HEK293 (cell line): ENCODE results near the gene EMILIN1.

Experiments used
- CTCF ChIA-PET: fragments of 350-600 bp; formaldehyde crosslinking; extraction: SDS; loops from one replicate; lab custom pipeline; 2021; ENCODE audit warnings: antibody characterized with exemption; lab: Yijun Ruan, JAX
- POLR2A ChIA-PET: fragments of 300-600 bp; formaldehyde crosslinking; extraction: SDS; loops from one replicate; lab custom pipeline; 2020; ENCODE audit warnings: antibody characterized with exemption, inconsistent platforms; lab: Yijun Ruan, JAX
- H3K27ac ChIP-seq: fragments of 200-500 bp; sonication (Bioruptor generic); 2 replicates; pipeline ENCODE4 v1.5.1; 2014; ENCODE audit warnings: low read depth, low read length, control low read depth, inconsistent platforms; ENCODE audit errors: extremely low read depth
- H3K36me3 ChIP-seq, 2 experiments: fragments of 200-500 bp in 1 of 2; sonication (Bioruptor generic) in 1 of 2; 1 replicate in 1 of 2; 2 replicates in 1 of 2; pipeline ENCODE4 v1.5.1; 2014 to 2017; ENCODE audit warnings: inconsistent platforms in 2 of 2, low read length in 2 of 2; ENCODE audit not compliant: control insufficient read depth in 2 of 2, insufficient read depth in 1 of 2
- H3K4me1 ChIP-seq: fragments of 200-500 bp; sonication (Bioruptor generic); 2 replicates; pipeline ENCODE4 v1.5.1; 2014; ENCODE audit warnings: mild to moderate bottlenecking, low read length, inconsistent platforms; ENCODE audit not compliant: control insufficient read depth, insufficient read depth
- H3K4me3 ChIP-seq: 2 replicates; pipeline ENCODE4 v1.5.1; 2011; ENCODE audit warnings: low read depth, mild to moderate bottlenecking, control low read depth, low read length, moderate library complexity
- H3K9me3 ChIP-seq: fragments of 200-500 bp; sonication (Bioruptor generic); 2 replicates; pipeline ENCODE4 v1.5.1; 2014; ENCODE audit warnings: low read depth, low read length, inconsistent platforms; ENCODE audit not compliant: control insufficient read depth, insufficient read depth
- EGR2 ChIP-seq: fragments of 450-650 bp; formaldehyde crosslinking; IDR thresholded peaks from 2 replicates; pipeline ENCODE4 v1.5.1; 2016; ENCODE audit warnings: low read depth, missing biosample characterization, missing genetic modification characterization
- GLI4 ChIP-seq: fragments of 450-650 bp; formaldehyde crosslinking; IDR thresholded peaks from 2 replicates; pipeline ENCODE4 v1.5.1; 2016; ENCODE audit warnings: missing biosample characterization, missing genetic modification characterization
- GLIS1 ChIP-seq: fragments of 450-650 bp; formaldehyde crosslinking; IDR thresholded peaks from 2 replicates; pipeline ENCODE4 v1.5.1; 2016; ENCODE audit warnings: missing biosample characterization, missing genetic modification characterization
- GLIS2 ChIP-seq: fragments of 450-650 bp; formaldehyde crosslinking; IDR thresholded peaks from 2 replicates; pipeline ENCODE4 v1.5.1; 2016; ENCODE audit warnings: missing biosample characterization, missing genetic modification characterization
- MEIS1 ChIP-seq: sonication (generic); formaldehyde crosslinking; IDR thresholded peaks from 2 replicates; pipeline ENCODE4 v1.8.1; 2022; ENCODE audit warnings: missing genetic modification reagents, mild to moderate bottlenecking, borderline replicate concordance
- PRDM1 ChIP-seq: fragments of 450-650 bp; formaldehyde crosslinking; IDR thresholded peaks from 2 replicates; pipeline ENCODE4; 2016; ENCODE audit warnings: missing biosample characterization, missing genetic modification characterization
- PRDM10 ChIP-seq: fragments of 450-650 bp; formaldehyde crosslinking; IDR thresholded peaks from 2 replicates; pipeline ENCODE4 v1.5.1; 2016; ENCODE audit warnings: missing biosample characterization, missing genetic modification characterization
- PRDM2 ChIP-seq: fragments of 450-650 bp; formaldehyde crosslinking; IDR thresholded peaks from 2 replicates; pipeline ENCODE4 v1.5.1; 2016; ENCODE audit warnings: missing biosample characterization, missing genetic modification characterization, borderline replicate concordance
- REPIN1 ChIP-seq: fragments of 450-650 bp; formaldehyde crosslinking; IDR thresholded peaks from 2 replicates; pipeline ENCODE4 v1.5.1; 2017; ENCODE audit warnings: missing biosample characterization, missing genetic modification characterization, low read depth
- SP3 ChIP-seq: fragments of 450-650 bp; formaldehyde crosslinking; IDR thresholded peaks from 2 replicates; pipeline ENCODE4 v1.5.1; 2016; ENCODE audit warnings: missing biosample characterization, missing genetic modification characterization
- ZBTB20 ChIP-seq: fragments of 450-650 bp; formaldehyde crosslinking; IDR thresholded peaks from 2 replicates; pipeline ENCODE4 v1.5.1; 2016; ENCODE audit warnings: missing biosample characterization, missing genetic modification characterization
- ZFHX2 ChIP-seq: fragments of 450-650 bp; formaldehyde crosslinking; conservative IDR thresholded peaks from 2 replicates; pipeline ENCODE4 v1.5.1; 2016; ENCODE audit warnings: missing biosample characterization, missing genetic modification characterization
- ZFP3 ChIP-seq: fragments of 450-650 bp; formaldehyde crosslinking; IDR thresholded peaks from 2 replicates; pipeline ENCODE4 v1.5.1; 2016; ENCODE audit warnings: low read depth, missing biosample characterization, missing genetic modification characterization
- ZIC2 ChIP-seq: fragments of 450-650 bp; formaldehyde crosslinking; IDR thresholded peaks from 2 replicates; pipeline ENCODE4 v1.5.1; 2016; ENCODE audit warnings: missing biosample characterization, missing genetic modification characterization
- ZNF121 ChIP-seq: fragments of 450-650 bp; formaldehyde crosslinking; IDR thresholded peaks from 2 replicates; pipeline ENCODE4 v1.5.1; 2016; ENCODE audit warnings: missing biosample characterization, missing genetic modification characterization
- ZNF138 ChIP-seq: fragments of 450-650 bp; formaldehyde crosslinking; IDR thresholded peaks from 2 replicates; pipeline ENCODE4 v1.5.1; 2016; ENCODE audit warnings: missing biosample characterization, missing genetic modification characterization, borderline replicate concordance
- ZNF311 ChIP-seq: fragments of 450-650 bp; formaldehyde crosslinking; IDR thresholded peaks from 2 replicates; pipeline ENCODE4 v1.5.1; 2017; ENCODE audit warnings: missing biosample characterization, missing genetic modification characterization, borderline replicate concordance
- ZNF548 ChIP-seq: fragments of 450-650 bp; formaldehyde crosslinking; IDR thresholded peaks from 2 replicates; pipeline ENCODE4 v1.5.1; 2016; ENCODE audit warnings: missing biosample characterization, missing genetic modification characterization
- ZNF558 ChIP-seq: fragments of 450-650 bp; formaldehyde crosslinking; IDR thresholded peaks from 2 replicates; pipeline ENCODE4 v1.5.1; 2016; ENCODE audit warnings: missing biosample characterization, missing genetic modification characterization
- ZNF585B ChIP-seq: fragments of 450-650 bp; formaldehyde crosslinking; IDR thresholded peaks from 2 replicates; pipeline ENCODE4 v1.5.1; 2016; ENCODE audit warnings: missing biosample characterization, missing genetic modification characterization
- ZNF670 ChIP-seq: fragments of 450-650 bp; formaldehyde crosslinking; IDR thresholded peaks from 2 replicates; pipeline ENCODE4 v1.5.1; 2016; ENCODE audit warnings: missing biosample characterization, missing genetic modification characterization, low read depth
- ZNF747 ChIP-seq: fragments of 450-650 bp; formaldehyde crosslinking; IDR thresholded peaks from 2 replicates; pipeline ENCODE4 v1.5.1; 2016; ENCODE audit warnings: missing biosample characterization, missing genetic modification characterization
- TF ChIP-seq, protein P1 (sequence below): fragments of 450-650 bp; formaldehyde crosslinking; IDR thresholded peaks from 2 replicates; pipeline ENCODE4 v1.5.1; 2016; ENCODE audit warnings: missing biosample characterization, missing genetic modification characterization
- TF ChIP-seq, protein P2 (sequence below): fragments of 450-650 bp; formaldehyde crosslinking; IDR thresholded peaks from 2 replicates; pipeline ENCODE4 v1.5.1; 2017; ENCODE audit warnings: missing biosample characterization, missing genetic modification characterization

Gene EMILIN1

DNA sequence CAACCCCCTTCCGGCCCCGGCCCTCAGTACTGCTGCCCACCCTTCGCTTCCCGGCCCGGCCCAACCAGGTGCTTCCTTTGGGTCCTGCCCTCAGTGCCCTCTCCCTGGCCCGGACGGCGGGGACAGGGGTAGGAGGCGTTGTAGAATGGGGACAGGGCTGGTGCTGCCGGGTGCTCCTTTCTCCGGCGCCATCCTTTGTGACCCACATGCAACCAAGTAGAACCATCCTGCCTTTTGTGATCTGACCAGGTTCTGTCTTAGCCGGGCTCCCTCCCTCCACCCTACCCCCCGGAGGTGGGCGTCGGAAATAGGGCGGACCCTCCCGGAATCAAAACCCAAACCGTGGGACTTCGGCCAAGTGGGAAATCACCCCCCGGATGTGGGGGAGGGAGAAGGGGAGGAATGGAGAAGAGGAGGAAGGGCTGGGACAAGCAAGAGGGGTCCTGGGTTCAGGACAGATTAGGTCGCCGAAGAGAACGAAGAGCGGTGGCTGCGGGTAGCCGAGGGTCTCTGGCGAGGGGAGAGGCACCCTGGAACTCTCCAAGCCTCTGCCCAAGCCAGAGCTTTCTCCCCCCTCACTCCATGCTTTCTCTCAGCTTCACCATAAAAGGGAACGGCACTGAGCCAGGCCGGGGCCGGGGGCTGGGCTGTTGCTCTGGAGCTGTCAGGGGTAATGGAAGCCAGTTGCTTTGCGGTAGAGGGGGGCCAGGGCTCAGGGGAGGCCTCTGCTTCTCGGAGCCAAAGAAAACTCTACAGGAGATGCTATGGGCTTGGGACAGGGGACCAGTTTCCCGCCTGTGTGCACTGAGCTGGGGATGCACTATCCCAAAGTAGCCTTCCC is 6.2 kb upstream of the EMILIN1 start:
- no peaks in the 10 kb centered on the region for H3K9me3 ChIP-seq
- H3K27ac ChIP-seq, result peak overlapping the region; percentile 62; the same call in 1 of the 2 replicates
- H3K4me1 ChIP-seq, result peaks cover 14% of the 10 kb centered on the region
- POLR2A ChIA-PET, result interaction anchor here (0.6 to 3.6 kb wide), 11 partner anchors 10 to 289 kb away, joined by 3 to 61 read pairs (median 6); partner anchors contain the start of genes AGBL5, KHK, PREB and TMEM214
- peaks cover 0 to 34% of the 10 kb centered on the region in 2 experiments; a peak in 1 of 3 replicates for H3K36me3 ChIP-seq
- CTCF ChIA-PET, result interaction anchor here (0.6 to 1.3 kb wide), 8 partner anchors 9 to 597 kb away, joined by 3 to 8 read pairs (median 3); no protein-coding TSS in a partner anchor
- peak overlapping the region; percentile 55 for H3K4me3 ChIP-seq
- TF ChIP-seq ZNF670 (tag by site-specific recombination) (no peak), ZBTB20 (tag by site-specific recombination) (peak; percentile 17; the same call in 1 of the 2 replicates), GLIS2 (tag by site-specific recombination) (peak; percentile 39; the same call in 1 of the 2 replicates), GLI4 (no peak), ZNF548 (tag by site-specific recombination) (no peak), ZFHX2 (tag by site-specific recombination) (peak; percentile 78), ZFP3 (tag by site-specific recombination) (no peak), ZNF558 (tag by site-specific recombination) (no peak), GLIS1 (tag by site-specific recombination) (peak; percentile 83), ZNF585B (tag by site-specific recombination) (no peak), REPIN1 (tag by site-specific recombination) (no peak), PRDM2 (tag by site-specific recombination) (no peak), PRDM10 (tag by site-specific recombination) (peak; percentile 70), ZNF121 (tag by site-specific recombination) (no peak), ZNF138 (tag by site-specific recombination) (no peak), ZIC2 (tag by site-specific recombination) (peak; percentile 80), ZNF747 (tag by site-specific recombination) (no peak), ZNF311 (tag by site-specific recombination) (no peak), PRDM1 (tag by site-specific recombination) (peak; percentile 81), EGR2 (tag by site-specific recombination) (peak; percentile 56), SP3 (peak; percentile 73), MEIS1 (CRISPR knock-in tag) (no peak)
- TF ChIP-seq, protein P1, sequence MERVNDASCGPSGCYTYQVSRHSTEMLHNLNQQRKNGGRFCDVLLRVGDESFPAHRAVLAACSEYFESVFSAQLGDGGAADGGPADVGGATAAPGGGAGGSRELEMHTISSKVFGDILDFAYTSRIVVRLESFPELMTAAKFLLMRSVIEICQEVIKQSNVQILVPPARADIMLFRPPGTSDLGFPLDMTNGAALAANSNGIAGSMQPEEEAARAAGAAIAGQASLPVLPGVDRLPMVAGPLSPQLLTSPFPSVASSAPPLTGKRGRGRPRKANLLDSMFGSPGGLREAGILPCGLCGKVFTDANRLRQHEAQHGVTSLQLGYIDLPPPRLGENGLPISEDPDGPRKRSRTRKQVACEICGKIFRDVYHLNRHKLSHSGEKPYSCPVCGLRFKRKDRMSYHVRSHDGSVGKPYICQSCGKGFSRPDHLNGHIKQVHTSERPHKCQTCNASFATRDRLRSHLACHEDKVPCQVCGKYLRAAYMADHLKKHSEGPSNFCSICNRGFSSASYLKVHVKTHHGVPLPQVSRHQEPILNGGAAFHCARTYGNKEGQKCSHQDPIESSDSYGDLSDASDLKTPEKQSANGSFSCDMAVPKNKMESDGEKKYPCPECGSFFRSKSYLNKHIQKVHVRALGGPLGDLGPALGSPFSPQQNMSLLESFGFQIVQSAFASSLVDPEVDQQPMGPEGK (tag by site-specific recombination), result 0 out of 2 replicates have a peak, but pooled peaks have one; percentile 27
- TF ChIP-seq, protein P2, sequence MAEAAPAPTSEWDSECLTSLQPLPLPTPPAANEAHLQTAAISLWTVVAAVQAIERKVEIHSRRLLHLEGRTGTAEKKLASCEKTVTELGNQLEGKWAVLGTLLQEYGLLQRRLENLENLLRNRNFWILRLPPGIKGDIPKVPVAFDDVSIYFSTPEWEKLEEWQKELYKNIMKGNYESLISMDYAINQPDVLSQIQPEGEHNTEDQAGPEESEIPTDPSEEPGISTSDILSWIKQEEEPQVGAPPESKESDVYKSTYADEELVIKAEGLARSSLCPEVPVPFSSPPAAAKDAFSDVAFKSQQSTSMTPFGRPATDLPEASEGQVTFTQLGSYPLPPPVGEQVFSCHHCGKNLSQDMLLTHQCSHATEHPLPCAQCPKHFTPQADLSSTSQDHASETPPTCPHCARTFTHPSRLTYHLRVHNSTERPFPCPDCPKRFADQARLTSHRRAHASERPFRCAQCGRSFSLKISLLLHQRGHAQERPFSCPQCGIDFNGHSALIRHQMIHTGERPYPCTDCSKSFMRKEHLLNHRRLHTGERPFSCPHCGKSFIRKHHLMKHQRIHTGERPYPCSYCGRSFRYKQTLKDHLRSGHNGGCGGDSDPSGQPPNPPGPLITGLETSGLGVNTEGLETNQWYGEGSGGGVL, result peak; percentile 76
